A673 (cell line): ENCODE data around the gene TMEM217.

ENCODE experiments used
- CTCF ChIP-seq: fragments of 300-800, 200-600 bp; sonication (generic); conservative IDR thresholded peaks from 2 replicates; pipeline ENCODE4 v1.5.1; 2017; ENCODE audit warnings: low read depth, mild to moderate bottlenecking, antibody characterized with exemption, low read length, moderate library complexity, mixed read lengths
- EZH2 ChIP-seq: fragments of 200-600 bp; sonication (generic); IDR thresholded peaks from 2 replicates; pipeline ENCODE4 v1.6.1; 2017; ENCODE audit warnings: borderline replicate concordance, low read depth, mild to moderate bottlenecking, mixed read lengths, antibody characterized with exemption, low read length; ENCODE audit not compliant: poor library complexity, severe bottlenecking

- TF ChIP-seq CTCF (no peak), EZH2 (no peak)
Measured at GRCh38 chr6:37258405-37259105, 611 bp upstream of the TMEM217 start.
